ENCODE data around the gene ANKZF1. TPM values are rescaled to one million over a fixed set of nuclear protein-coding genes. Genes with fewer than 3 reads are reported as not detected.

Gene ANKZF1
- total and polyA plus RNA-seq, 2 of the 8 experiments (the other 6 are each of a cell fraction or from before 2014, with no cell fraction given) = 32.5 to 50.1 TPM

DNA sequence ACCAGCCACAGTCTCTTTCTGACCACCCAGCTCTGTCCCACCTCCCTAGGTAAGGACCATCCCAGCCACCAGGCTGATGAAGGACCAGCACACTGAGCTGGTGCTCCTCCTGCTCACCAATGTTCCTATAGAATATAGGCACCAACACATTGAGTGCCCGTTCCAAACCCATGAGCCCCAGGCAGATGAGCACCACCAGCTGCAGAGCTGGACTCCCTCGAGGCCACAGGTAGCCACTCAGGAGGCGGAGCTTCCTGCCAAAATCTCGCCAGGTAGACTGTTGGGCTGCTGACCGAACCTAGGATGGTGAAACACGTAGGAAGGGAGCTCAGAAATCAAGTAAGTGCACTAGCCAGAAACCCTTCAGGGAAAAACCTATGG lies 13.1 kb upstream of the ANKZF1 start:
- no peak overlapping the region for H3K9ac ChIP-seq (replicated peaks in 1 of 4; ENCODE audit: extremely low read depth in 1 of 4, low read depth in 3 of 4, low read length in 3 of 4)
- no peak overlapping the region for H3K56ac ChIP-seq (replicated peaks; ENCODE audit: insufficient read length, low read depth, low read length)
- H2BK12ac ChIP-seq (ENCODE audit: low read depth, low read length) = no peak overlapping the region
- no peak overlapping the region for H2AFZ ChIP-seq (ENCODE audit: low read length)
- H3K4me3 ChIP-seq (ENCODE audit: extremely low read depth in 1 of 4, insufficient read depth in 2 of 4, low read depth in 3 of 4, low read length in 4 of 4) = no peak overlapping the region; a peak in 1 of 8 replicates
- peaks cover 0 to 12% (median 6%) of the 10 kb centered on the region in 4 experiments; a peak in 3 of 7 replicates for H3K4me1 ChIP-seq (replicated peaks in 1 of 4; ENCODE audit: control insufficient read depth in 3 of 4, insufficient read depth in 4 of 4, low read length in 3 of 4)
- no peak overlapping the region for H3K14ac ChIP-seq (ENCODE audit: insufficient read length)
- POLR2A ChIA-PET (ENCODE audit: partially characterized antibody) = interaction anchor here (0.7 to 14.0 kb wide), 8 partner anchors 9 to 78 kb away, joined by 3 to 190 read pairs (median 18); partner anchors contain the start of genes ANKZF1, ATG9A, GLB1L and STK16
- H2AK5ac ChIP-seq (ENCODE audit: low read depth, low read length) = no peak overlapping the region
- H4K91ac ChIP-seq (replicated peaks; ENCODE audit: insufficient read length, low read length) = no peak overlapping the region
- WGBS, 2 experiments (ENCODE audit: extremely low coverage in 1 of 2, insufficient coverage in 1 of 2, insufficient read length in 1 of 2, insufficient replicate concordance in 2 of 2, low coverage in 1 of 2, low lambda C conversion rate in 2 of 2, missing lambda C conversion rate in 1 of 2) = 92% methylated on average over 6 of the region's 6 CpGs; no CpG with 5 or more reads in 1 of the 2 experiments
- no peak for DNase-seq (ENCODE audit: low read depth in 1 of 2, low spot score in 2 of 2)
- no peaks in the 10 kb centered on the region for H3K79me2 ChIP-seq (ENCODE audit: control insufficient read depth in 1 of 2, insufficient read depth in 2 of 2, low read length in 2 of 2)
- CTCF ChIA-PET (ENCODE audit: partially characterized antibody) = interaction anchor here (0.6 to 1.7 kb wide), 8 partner anchors 9 to 173 kb away, joined by 3 to 6 read pairs (median 4); no protein-coding TSS in a partner anchor
- no peaks in the 10 kb centered on the region; a peak in 1 of 7 replicates for H3K27me3 ChIP-seq (replicated peaks in 1 of 4; ENCODE audit: control insufficient read depth in 3 of 4, extremely low read depth in 1 of 4, insufficient read depth in 3 of 4, low read length in 3 of 4)
- no peak overlapping the region for H3K4ac ChIP-seq (replicated peaks; ENCODE audit: insufficient read length, low read depth, low read length)
- no peak overlapping the region for H2BK20ac ChIP-seq (ENCODE audit: low read length)
- H3K23me2 ChIP-seq (ENCODE audit: low read depth, low read length) = peaks cover 14% of the 10 kb centered on the region
- no peak overlapping the region for H3K27ac ChIP-seq (ENCODE audit: low read depth, low read length)
- no peaks in the 10 kb centered on the region for H3K9me3 ChIP-seq (ENCODE audit: insufficient read depth in 2 of 2, low read depth in 1 of 2, low read length in 1 of 2)
- H2BK5ac ChIP-seq (ENCODE audit: low read depth, low read length) = no peak overlapping the region
- H3K23ac ChIP-seq (ENCODE audit: insufficient read length) = no peak overlapping the region
- peaks cover 16 to 46% (median 26%) of the 10 kb centered on the region in 4 experiments for H3K36me3 ChIP-seq (ENCODE audit: control insufficient read depth in 2 of 4, insufficient read depth in 4 of 4, low read length in 3 of 4)
- no peaks in the 10 kb centered on the region for H3K79me1 ChIP-seq (ENCODE audit: low read depth, low read length)
- H3K18ac ChIP-seq (ENCODE audit: extremely low read depth, low read length) = no peak overlapping the region
- H2BK15ac ChIP-seq (ENCODE audit: low read length) = no peak overlapping the region
- no peak overlapping the region for H2BK120ac ChIP-seq (replicated peaks; ENCODE audit: low read depth, low read length)
- no peak overlapping the region for H3K4me2 ChIP-seq (ENCODE audit: insufficient read depth in 1 of 2, low read depth in 2 of 2, low read length in 2 of 2)
- no peak overlapping the region for H4K8ac ChIP-seq (ENCODE audit: extremely low read depth, insufficient read depth, low read length)
- no peak for FAIRE-seq
- H4K20me1 ChIP-seq (replicated peaks in 1 of 2; ENCODE audit: control insufficient read depth in 1 of 2, insufficient read depth in 2 of 2, low read length in 2 of 2) = peaks cover 0 to 2% of the 10 kb centered on the region in 2 experiments
- no peak overlapping the region for H4K5ac ChIP-seq (ENCODE audit: insufficient read length, low read depth, low read length)
- no peak for TF ChIP-seq SAP30 (IDR thresholded peaks at IDR 0.05; ENCODE audit: insufficient read depth, insufficient replicate concordance, low read length)
- TF ChIP-seq POLR2A (IDR thresholded peaks at IDR 0.05; ENCODE audit: control extremely low read depth in 1 of 2, low read depth in 2 of 2, low read length in 2 of 2) = no peak
- no peak for TF ChIP-seq PHF8 (conservative IDR thresholded peaks at IDR 0.05; ENCODE audit: low read depth, low read length)
- TF ChIP-seq RFX5 (IDR thresholded peaks at IDR 0.05; ENCODE audit: borderline replicate concordance, low read depth, low read length) = no peak
- TF ChIP-seq CTBP2 (IDR thresholded peaks at IDR 0.05; ENCODE audit: borderline replicate concordance, insufficient read depth, insufficient read length, low read length) = no peak
- no peak for TF ChIP-seq FOSL1 (IDR thresholded peaks at IDR 0.05; ENCODE audit: insufficient read depth, low read depth, low read length)
- no peak for TF ChIP-seq SP2 (IDR thresholded peaks at IDR 0.05; ENCODE audit: low read length)
- no peak for TF ChIP-seq SP4 (IDR thresholded peaks at IDR 0.05; ENCODE audit: low read length)
- TF ChIP-seq, protein P1, sequence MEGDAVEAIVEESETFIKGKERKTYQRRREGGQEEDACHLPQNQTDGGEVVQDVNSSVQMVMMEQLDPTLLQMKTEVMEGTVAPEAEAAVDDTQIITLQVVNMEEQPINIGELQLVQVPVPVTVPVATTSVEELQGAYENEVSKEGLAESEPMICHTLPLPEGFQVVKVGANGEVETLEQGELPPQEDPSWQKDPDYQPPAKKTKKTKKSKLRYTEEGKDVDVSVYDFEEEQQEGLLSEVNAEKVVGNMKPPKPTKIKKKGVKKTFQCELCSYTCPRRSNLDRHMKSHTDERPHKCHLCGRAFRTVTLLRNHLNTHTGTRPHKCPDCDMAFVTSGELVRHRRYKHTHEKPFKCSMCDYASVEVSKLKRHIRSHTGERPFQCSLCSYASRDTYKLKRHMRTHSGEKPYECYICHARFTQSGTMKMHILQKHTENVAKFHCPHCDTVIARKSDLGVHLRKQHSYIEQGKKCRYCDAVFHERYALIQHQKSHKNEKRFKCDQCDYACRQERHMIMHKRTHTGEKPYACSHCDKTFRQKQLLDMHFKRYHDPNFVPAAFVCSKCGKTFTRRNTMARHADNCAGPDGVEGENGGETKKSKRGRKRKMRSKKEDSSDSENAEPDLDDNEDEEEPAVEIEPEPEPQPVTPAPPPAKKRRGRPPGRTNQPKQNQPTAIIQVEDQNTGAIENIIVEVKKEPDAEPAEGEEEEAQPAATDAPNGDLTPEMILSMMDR (IDR thresholded peaks at IDR 0.05; ENCODE audit: control extremely low read depth in 1 of 3, insufficient read depth in 1 of 3, low read depth in 1 of 3, low read length in 3 of 3) = no peak
- no peak for TF ChIP-seq MAFK (IDR thresholded peaks at IDR 0.05; ENCODE audit: low read depth, low read length)
